Mucosa of descending colon (tissue), 3 donors: Measurements from ENCODE around the gene PDE10A. TPM values are rescaled to one million over a fixed set of nuclear protein-coding genes. Genes with fewer than 3 reads are reported as not detected.

Source experiments
- ATAC-seq: fragments of 200-7000 bp; cut with Tn5 transposase; one replicate; pipeline ENCODE4 v1.9.1; 2020; ENCODE audit warnings: mild to moderate bottlenecking, moderate library complexity
- DNase-seq, 3 donors: peaks; one replicate each; pipeline ENCODE4 v3.0.0-alpha.2; 2020
- H3K36me3 ChIP-seq: fragments of 200-600 bp; one replicate; pipeline ENCODE4 v1.8.0; 2021; ENCODE audit warnings: low read depth, mild to moderate bottlenecking
- H3K4me1 ChIP-seq: fragments of 200-600 bp; one replicate; pipeline ENCODE4 v1.8.0; 2021; ENCODE audit warnings: low read depth, mild to moderate bottlenecking
- H3K4me3 ChIP-seq: fragments of 200-600 bp; one replicate; pipeline ENCODE4 v1.8.0; 2021; ENCODE audit warnings: mild to moderate bottlenecking
- H3K9me3 ChIP-seq: fragments of 200-600 bp; one replicate; pipeline ENCODE4 v1.8.0; 2021; ENCODE audit warnings: mild to moderate bottlenecking
- intact Hi-C, 2 donors: fragments of 100-400 bp; cut with DNase I in 1 of 2; cut with micrococcal nuclease in 1 of 2; formaldehyde crosslinking; loops; one replicate each; pipeline versions ENCODE4 v1.11.0 to v1.11.1; 2022; cut with DNase I, micrococcal nuclease
- total RNA-seq, 3 donors: library from RNA; stranded (reverse); fragmentation: NEBNext Ultra II Directional in 2 of 3; extraction: Animal tissue kit (Norgen Biotek cat#: 25700) in 2 of 3; gene quantifications; one replicate each; pipeline versions ENCODE4 v1.2.1 to v1.2.4, GENCODE V29; 2021 to 2023
- TF ChIP-seq, protein P1 (sequence below): fragments of 200-600 bp; IDR thresholded peaks from one replicate; pipeline ENCODE4 v1.8.0; 2022; ENCODE audit warnings: antibody characterized with exemption, mild to moderate bottlenecking
- donor health status: DM: no; HTN: no; CAD: no; lungs with moderate emphysema.
- donor health status: DM: no; HTN: no; CAD: no.
- donor health status: DM: no; HTN: yes; CAD: no.

The PDE10A gene
- total RNA-seq, 3 donors from 2014 or later: 1.7 to 18.0 (median 1.7) TPM

- no peaks in the 10 kb centered on the region for H3K4me1 ChIP-seq
- intact Hi-C loops: no loop called here
- H3K9me3 ChIP-seq: no peaks in the 10 kb centered on the region
- TF ChIP-seq, protein P1, sequence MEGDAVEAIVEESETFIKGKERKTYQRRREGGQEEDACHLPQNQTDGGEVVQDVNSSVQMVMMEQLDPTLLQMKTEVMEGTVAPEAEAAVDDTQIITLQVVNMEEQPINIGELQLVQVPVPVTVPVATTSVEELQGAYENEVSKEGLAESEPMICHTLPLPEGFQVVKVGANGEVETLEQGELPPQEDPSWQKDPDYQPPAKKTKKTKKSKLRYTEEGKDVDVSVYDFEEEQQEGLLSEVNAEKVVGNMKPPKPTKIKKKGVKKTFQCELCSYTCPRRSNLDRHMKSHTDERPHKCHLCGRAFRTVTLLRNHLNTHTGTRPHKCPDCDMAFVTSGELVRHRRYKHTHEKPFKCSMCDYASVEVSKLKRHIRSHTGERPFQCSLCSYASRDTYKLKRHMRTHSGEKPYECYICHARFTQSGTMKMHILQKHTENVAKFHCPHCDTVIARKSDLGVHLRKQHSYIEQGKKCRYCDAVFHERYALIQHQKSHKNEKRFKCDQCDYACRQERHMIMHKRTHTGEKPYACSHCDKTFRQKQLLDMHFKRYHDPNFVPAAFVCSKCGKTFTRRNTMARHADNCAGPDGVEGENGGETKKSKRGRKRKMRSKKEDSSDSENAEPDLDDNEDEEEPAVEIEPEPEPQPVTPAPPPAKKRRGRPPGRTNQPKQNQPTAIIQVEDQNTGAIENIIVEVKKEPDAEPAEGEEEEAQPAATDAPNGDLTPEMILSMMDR: no peak
- no peak overlapping the region for H3K4me3 ChIP-seq
- H3K36me3 ChIP-seq: no peaks in the 10 kb centered on the region
- ATAC-seq (no peak), DNase-seq (no peak)
These were observed 91.3 kb downstream of the PDE10A start for GRCh38 chr6:165571721-165572132.

- TF ChIP-seq, protein P1: no peak
- Histone ChIP-seq H3K4me1 (no peaks in the 10 kb centered on the region), H3K36me3 (no peaks in the 10 kb centered on the region), H3K9me3 (no peaks in the 10 kb centered on the region), H3K4me3 (no peak overlapping the region)
- DNase-seq (no peak), ATAC-seq (no peak)
- intact Hi-C loops: no loop called here
These were observed 91.9 kb downstream of the PDE10A start for GRCh38 chr6:165571068-165571682.

- Histone ChIP-seq H3K4me3 (no peak overlapping the region), H3K4me1 (no peaks in the 10 kb centered on the region), H3K36me3 (no peaks in the 10 kb centered on the region), H3K9me3 (no peaks in the 10 kb centered on the region)
- no peak for ATAC-seq
- intact Hi-C loops: no loop called here
- no peak for DNase-seq
- TF ChIP-seq, protein P1: no peak
These were observed 94.7 kb downstream of the PDE10A start for GRCh38 chr6:165568326-165568725.

DNA sequence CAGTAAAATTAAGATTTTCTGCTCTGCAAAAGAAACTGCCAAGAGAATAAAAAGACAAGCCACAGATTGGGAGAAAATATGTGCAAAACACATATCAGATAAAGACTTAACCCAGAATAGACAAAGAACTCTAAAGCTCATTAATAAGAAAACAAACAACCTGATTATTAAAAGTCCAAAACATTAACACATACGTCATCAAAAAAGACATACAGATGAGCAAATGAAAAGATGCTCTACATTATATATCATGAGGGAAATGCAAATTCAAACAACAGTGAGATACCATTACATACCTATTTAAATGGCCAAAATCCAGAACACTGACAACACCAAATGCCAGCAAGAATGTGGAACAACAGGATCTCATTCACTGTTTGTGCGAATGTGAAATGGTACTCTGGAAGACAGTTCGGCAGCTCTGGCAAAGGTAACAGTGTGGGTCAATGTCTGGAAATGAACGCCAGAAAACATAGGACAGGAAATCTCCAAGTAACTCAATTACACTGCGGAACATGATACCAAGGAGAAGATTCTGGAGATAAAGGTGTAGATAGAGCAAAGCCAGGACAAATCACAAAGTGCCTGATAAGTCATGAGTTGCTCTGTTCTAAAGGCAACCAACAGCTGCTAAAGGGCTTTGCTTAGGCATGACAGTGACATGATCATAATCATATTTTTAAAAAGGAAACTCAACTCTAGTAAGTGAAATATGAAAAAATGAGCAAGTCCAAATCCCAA is 96.8 kb downstream of the PDE10A start:
- TF ChIP-seq, protein P1: no peak
- Histone ChIP-seq H3K4me1 (no peaks in the 10 kb centered on the region), H3K9me3 (no peaks in the 10 kb centered on the region), H3K36me3 (no peaks in the 10 kb centered on the region), H3K4me3 (no peak overlapping the region)
- ATAC-seq (no peak), DNase-seq (no peak)
- intact Hi-C loops: no loop called here

- Histone ChIP-seq H3K9me3 (no peaks in the 10 kb centered on the region), H3K36me3 (no peaks in the 10 kb centered on the region), H3K4me1 (no peaks in the 10 kb centered on the region), H3K4me3 (no peak overlapping the region)
- intact Hi-C loops: no loop called here
- ATAC-seq: no peak
- no peak for DNase-seq
- TF ChIP-seq, protein P1: no peak
These were observed 100.5 kb downstream of the PDE10A start for GRCh38 chr6:165562421-165563090.
